Cerebellar cortex (tissue), 1 donor: Measurements from ENCODE around the gene SPO11.

Experiments
- DNase-seq: peaks from one replicate; pipeline ENCODE4 v3.0.0-alpha.2; 2015; ENCODE audit warnings: low spot score

SPO11 gene

GRCh38 chr20:57375652-57376230 is 46.1 kb downstream of the SPO11 start:
- no peak for DNase-seq

DNA sequence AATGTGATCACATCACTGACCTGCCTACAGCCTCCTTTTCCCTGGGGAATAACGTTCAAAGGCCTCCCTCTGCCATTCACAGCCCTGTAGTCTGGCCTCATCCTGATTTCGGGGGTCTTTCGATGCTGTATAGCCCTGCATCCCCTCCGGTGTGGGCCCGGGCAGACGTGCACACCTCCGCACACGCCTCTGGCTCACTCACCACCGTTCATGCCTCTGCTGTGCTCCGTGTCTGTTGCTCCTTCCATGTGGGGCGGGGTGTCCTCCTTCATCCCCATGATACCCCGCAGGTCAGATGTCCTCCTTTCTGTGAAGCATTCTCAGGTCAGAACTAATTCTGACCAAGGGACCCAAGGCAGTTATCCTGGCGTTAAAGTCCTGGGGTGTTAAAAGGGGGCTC is 47.7 kb downstream of the SPO11 start:
- DNase-seq = no peak

- no peak for DNase-seq
These were observed 48.5 kb downstream of the SPO11 start for GRCh38 chr20:57378107-57378506.

- DNase-seq = no peak
These were observed 49.2 kb downstream of the SPO11 start for GRCh38 chr20:57378646-57379262.

- no peak for DNase-seq
These were observed 49.7 kb downstream of the SPO11 start for GRCh38 chr20:57379263-57379647.

GRCh38 chr20:57380081-57380750 is 50.6 kb downstream of the SPO11 start:
- peak; percentile 83 for DNase-seq

DNA sequence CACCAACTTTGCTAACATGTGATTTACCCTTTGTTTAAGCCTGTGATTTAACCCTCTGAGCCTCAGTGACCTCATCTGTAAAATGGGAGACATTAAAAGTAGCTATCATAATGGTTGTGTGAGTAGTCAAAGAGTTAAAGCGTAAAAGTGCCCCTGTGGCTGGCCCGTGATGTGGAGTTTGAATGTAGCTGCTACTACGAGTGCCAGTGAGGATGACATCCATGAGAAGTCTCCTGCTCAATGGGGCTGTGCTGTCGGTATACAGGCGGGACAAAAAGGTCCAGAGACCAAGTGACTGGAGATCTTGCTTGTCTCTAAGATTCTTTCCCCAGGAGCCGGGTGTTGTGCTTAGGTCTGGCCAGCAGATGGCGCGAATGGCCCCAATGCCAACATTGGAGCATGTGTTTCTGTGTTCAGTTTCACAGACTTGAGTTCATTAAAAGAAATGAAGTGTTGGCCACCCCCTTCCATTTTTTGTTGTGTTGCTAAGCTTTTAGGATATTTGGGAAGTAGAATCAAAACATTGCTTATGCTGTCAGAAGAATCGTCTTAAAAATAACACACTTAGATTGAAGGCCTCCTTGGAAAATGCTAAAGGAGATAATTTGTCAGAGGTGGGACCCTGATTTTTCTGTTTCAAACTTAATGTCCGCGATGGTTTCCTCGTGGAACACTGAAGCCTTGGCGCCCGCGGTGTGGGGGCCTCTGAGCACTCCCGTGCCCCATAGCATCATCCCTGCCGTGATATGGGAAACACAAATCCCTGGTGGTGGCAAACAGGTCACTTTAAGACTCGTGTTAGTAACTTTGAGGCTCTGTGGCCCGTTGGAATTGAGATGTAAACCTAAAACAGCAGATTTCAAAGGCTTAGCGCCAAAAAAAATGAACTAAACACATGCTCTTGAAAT is 52.2 kb downstream of the SPO11 start:
- DNase-seq = peak; percentile 91

DNA sequence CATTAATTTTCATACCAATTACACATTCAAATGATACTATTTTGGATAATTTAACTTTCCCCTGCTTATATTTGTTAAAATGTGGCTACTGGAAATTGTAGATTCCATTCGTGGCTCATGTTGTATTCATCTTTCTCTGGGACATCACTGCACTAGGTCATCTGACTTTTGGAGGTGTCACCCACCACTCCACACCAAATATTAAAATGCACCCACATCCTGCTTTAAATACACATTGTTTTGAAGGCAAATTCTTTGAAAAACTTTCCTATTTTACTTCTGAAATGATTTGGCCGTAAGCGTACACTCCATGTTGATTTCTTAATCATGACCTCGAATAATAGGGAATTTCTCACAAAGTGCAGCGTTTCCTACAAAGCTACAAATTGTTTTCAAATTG is 52.9 kb downstream of the SPO11 start:
- no peak for DNase-seq

GRCh38 chr20:57383447-57384347 is 54.1 kb downstream of the SPO11 start:
- DNase-seq = no peak

DNA sequence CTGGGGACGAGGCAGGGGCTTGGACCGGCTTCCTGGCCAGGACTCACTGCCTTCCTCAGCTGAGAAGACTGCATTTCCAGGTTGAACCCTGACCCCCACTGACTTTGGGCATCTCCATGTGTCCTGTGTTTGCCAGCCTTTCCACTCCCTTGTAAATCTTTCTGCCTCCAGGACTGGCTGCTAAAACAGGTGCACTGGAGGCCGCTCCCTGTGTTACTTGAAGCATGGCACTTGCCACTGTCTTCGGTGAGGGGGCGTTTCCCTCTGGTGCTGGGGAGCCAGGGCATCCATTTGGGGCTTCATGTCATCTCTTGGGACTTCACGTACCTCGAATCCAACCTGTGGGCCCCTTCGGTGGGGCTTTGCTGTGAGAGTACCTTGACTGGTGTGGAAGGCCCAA is 54.9 kb downstream of the SPO11 start:
- DNase-seq = no peak

DNA sequence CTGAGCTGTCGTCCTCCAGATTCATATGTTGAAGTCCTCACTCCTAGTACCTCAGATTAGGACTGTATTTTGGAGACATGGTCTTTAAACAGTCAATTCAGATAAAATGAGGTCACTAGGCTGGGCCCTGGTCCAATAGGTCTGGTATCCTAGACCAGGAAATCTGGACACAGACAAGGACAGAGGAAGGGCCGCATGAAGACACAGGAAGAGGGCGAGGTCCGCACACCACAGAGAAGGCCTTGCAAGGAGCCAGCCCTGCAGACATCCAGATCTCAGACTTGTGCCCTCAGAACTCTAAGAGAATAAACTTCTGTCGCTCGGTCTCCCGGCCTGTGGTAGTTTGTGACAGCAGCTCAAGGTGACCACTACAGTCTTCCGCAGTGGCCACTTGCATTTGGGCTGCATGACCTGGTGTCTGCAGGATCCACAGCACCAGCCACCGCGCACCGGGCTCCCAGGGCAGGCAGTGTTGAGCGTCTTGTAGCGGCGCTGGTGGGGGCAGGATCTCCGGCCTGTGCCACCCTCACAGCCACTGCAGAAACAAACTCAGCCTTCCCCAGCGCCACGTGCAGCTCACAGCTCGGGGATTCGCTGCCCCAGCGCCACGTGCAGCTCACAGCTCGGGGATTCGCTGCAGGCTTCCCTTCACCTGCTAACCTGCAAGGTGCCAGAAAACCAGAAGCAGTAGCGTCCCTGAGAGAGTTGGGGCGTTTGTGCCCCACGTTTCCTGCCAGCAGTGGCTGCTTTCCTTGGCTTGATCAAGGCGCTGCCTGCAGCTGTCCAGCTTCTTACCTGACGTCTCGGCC is 55.6 kb downstream of the SPO11 start:
- peak; percentile 58 for DNase-seq

- no peak for DNase-seq
These were observed 56.3 kb downstream of the SPO11 start for GRCh38 chr20:57385940-57386339.

GRCh38 chr20:57386762-57387161 is 57.2 kb downstream of the SPO11 start:
- DNase-seq = no peak

DNA sequence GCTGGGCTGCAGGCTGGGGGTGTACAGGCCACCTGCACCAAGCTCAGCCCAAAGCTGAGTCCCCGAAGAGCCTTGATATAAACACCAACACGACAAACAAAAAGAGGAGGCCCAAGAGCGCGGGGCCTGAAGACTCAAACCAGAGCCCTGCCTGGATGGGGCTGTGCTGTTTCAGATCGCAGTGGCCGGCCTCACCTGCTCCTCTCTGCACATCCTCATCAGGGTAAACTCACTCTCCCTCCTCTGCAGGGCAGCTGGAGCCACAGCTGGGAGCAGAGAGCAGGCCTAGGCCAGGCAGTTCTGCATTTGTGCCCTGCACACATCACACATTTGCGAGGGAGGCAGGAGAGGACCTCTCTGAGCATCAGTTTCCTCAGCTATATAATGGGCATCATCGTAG is 57.9 kb downstream of the SPO11 start:
- no peak for DNase-seq

DNA sequence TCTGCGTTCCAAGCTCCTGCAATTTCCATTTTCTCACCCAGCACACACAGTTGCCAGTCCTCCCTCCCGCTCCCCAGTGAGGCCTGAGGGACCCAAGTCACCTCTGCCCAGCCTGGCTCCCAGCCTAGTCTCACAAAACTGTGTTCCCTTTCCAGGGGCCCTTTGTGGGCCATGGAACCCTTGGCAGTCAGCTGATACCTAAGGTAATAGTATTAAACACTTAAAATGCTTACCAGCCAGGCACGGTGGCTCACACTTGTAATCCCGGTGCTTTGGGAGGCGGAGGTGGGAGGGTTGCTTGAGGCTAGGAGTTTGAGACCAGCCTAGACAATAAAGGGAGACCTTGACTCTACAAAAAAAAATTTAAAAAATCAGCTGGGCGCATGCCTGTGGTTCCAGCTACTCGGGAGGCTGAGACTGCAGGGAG is 58.4 kb downstream of the SPO11 start:
- no peak for DNase-seq

- no peak for DNase-seq
These were observed 59.5 kb downstream of the SPO11 start for GRCh38 chr20:57388953-57389694.

DNA sequence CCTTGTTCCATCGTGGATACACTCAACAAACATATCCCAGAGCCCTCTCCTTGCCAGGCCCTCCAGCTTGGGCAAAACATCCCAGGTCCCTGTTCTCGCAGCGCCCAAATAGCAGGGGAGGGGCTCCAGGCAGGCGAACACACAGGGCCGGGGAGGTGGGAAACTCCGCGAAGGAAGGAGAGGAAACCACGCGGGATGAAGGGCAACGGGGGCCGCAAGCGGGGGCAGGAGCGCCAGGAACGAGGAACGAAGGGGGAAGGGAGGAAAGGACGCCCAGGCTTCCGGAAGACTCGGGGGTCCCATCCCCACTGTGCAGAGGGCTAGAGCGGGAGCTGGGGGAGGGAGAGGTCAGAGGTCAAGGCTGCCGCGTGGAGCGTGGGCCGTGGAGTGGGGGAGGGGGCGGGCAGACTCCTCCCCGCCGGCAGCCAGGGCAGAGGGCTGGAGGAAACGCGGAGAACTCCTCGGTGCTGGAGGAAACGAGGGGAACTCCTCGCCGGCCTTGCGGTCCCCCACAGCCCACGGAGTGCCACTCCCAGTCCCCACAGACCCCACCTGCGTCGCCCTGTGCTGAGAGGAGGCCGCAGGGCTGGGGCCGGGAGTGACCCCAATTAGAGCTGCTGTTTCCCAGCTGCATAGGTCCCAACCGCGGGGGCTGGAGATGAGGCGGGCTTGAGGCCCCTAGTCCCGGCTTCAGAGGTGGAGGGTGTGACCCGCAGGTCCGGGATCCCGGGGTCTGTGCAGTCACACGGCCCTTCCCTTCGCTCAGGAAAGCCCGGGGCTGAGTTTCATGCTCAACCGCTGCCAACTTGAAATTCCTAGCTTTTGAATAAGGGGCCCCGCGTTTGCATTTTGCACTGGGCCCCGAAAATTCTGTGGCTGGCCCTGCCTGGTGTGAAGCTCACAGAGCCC is 60.3 kb downstream of the SPO11 start:
- DNase-seq = no peak

DNA sequence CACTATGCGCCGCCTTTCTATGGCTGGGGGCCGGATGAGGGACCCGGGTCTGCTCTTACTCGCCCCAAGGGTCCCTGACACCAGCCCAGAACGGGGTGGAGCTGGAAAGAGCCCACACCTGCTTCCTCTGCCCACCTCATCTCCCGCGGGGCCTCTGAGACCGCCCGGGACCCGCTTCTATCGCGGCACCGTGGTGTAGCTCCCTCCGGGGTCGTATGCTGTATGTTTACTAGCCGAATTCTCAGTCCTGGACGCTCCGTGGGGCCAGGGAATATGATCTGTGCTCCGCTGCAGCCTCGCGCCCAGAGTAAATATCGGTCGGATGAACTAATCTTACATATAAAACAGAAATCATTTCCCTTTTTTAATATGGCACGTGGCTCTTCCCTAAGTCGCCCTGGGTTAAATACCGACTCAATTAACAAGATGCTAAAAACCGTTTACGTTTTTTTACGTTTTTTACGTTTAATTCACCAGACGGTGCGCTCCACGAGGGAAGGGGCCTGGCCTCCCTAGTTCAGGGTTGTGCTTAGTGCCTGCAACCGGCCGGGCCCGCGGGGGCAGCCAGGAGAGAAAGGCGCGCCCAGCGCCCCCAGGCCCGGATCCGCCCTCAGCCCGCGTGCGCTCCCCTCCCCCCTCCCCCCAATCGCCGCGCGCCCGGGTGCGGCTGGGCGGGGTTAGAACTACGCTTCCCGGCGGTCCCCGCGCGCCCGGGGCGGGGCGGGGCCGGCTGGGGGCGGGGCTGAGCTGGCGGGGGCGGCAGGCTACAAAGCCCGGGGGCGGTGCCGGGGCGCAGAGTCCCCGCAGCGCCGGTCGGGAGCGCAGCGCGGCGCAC is 61.2 kb downstream of the SPO11 start, which contains the start of gene RBM38:
Gene RBM38, plus strand, starts transcription at position 793 of the 835 bp plus-strand sequence. CDS start 186 bp downstream, outside the sequence.
- DNase-seq = peak; percentile 68
